ENCODE measurements around the gene MCCD1.

MCCD1 gene

GRCh38 chr6:31573239-31574105, 44.7 kb downstream of the MCCD1 start:
- DNase-seq = no peak

DNA sequence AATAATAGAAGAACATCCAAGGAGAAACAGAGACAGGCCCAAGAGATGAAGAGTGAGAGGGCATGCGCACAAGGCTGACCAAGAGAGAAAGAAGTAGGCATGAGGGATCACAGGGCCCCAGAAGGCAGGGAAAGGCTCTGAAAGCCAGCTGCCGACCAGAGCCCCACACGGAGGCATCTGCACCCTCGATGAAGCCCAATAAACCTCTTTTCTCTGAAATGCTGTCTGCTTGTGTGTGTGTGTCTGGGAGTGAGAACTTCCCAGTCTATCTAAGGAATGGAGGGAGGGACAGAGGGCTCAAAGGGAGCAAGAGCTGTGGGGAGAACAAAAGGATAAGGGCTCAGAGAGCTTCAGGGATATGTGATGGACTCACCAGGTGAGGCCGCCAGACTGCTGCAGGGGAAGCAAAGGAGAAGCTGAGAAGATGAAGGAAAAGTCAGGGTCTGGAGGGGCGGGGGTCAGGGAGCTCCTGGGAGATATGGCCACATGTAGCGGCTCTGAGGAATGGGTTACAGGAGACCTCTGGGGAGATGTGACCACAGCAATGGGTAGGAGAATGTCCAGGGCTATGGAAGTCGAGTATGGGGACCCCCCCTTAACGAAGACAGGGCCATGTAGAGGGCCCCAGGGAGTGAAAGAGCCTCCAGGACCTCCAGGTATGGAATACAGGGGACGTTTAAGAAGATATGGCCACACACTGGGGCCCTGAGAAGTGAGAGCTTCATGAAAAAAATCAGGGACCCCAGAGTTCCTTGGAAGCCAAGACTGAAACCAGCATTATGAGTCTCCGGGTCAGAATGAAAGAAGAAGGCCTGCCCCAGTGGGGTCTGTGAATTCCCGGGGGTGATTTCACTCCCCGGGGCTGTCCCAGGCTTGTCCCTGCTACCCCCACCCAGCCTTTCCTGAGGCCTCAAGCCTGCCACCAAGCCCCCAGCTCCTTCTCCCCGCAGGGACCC, 45.6 kb downstream of the MCCD1 start:
- DNase-seq = no peak

- no peak for DNase-seq
Observed at GRCh38 chr6:31575335-31575901, 46.7 kb downstream of the MCCD1 start, which contains the start of gene TNF. TSS of gene TNF (plus strand) at chr6:31575565. CDS start at chr6:31575742, 177 bp downstream.

GRCh38 chr6:31575952-31576685, 47.4 kb downstream of the MCCD1 start:
- no peak for DNase-seq

DNA sequence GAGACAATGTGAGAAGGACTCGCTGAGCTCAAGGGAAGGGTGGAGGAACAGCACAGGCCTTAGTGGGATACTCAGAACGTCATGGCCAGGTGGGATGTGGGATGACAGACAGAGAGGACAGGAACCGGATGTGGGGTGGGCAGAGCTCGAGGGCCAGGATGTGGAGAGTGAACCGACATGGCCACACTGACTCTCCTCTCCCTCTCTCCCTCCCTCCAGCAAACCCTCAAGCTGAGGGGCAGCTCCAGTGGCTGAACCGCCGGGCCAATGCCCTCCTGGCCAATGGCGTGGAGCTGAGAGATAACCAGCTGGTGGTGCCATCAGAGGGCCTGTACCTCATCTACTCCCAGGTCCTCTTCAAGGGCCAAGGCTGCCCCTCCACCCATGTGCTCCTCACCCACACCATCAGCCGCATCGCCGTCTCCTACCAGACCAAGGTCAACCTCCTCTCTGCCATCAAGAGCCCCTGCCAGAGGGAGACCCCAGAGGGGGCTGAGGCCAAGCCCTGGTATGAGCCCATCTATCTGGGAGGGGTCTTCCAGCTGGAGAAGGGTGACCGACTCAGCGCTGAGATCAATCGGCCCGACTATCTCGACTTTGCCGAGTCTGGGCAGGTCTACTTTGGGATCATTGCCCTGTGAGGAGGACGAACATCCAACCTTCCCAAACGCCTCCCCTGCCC, 48.3 kb downstream of the MCCD1 start:
- no peak for DNase-seq

DNA sequence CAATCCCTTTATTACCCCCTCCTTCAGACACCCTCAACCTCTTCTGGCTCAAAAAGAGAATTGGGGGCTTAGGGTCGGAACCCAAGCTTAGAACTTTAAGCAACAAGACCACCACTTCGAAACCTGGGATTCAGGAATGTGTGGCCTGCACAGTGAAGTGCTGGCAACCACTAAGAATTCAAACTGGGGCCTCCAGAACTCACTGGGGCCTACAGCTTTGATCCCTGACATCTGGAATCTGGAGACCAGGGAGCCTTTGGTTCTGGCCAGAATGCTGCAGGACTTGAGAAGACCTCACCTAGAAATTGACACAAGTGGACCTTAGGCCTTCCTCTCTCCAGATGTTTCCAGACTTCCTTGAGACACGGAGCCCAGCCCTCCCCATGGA, 48.8 kb downstream of the MCCD1 start:
- DNase-seq = no peak

DNA sequence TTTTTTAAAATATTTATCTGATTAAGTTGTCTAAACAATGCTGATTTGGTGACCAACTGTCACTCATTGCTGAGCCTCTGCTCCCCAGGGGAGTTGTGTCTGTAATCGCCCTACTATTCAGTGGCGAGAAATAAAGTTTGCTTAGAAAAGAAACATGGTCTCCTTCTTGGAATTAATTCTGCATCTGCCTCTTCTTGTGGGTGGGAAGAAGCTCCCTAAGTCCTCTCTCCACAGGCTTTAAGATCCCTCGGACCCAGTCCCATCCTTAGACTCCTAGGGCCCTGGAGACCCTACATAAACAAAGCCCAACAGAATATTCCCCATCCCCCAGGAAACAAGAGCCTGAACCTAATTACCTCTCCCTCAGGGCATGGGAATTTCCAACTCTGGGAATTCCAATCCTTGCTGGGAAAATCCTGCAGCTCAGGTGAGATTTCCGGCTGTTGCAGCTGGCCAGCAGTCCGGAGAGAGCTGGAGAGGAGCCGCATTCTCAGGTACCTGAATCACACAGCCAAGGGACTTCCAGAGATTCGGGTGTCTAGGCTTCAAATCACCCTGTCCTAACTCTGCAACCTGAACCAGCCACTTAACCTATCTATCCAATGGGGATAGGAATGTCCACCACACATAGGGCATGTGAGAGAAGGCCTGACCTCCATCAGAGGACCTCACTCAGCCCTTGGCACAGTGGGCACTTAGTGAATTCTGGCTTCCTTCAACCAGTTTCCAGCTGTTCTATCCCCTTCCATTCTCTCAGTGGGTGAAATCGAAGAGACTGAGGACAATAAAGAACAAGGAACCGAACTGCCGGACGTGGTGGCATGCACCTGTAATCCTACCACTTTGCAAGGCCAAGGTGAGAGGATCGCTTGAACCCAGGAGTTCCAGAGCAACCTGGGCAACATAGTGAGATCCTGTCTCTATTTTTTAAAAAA, 49.7 kb downstream of the MCCD1 start:
- DNase-seq = no peak

DNA sequence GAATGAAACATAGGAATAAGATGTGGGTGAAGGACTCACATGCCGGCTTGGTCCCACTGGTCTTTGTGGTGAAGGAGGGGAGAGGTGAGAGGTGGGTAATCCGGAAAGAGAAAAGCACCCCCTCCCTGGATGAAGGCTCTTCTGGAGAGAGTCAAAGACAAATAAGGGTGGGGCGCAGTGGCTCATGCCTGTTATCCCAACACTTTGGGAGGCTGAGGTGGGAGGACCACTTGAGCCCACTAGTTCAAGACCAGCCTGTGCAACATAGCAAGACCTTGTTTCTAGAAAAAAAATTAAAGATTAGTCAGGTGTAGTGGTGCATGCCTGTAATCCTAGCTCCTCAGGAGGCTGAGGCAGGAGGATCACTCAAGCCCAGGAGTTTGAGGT, 50.4 kb downstream of the MCCD1 start:
- no peak for DNase-seq

All from NCI-H2171 (cell line).